ENCODE results near the gene TMEM116.

GRCh38 chr12:111997300-111997699 lies 15.7 kb downstream of the TMEM116 start:
- TF ChIP-seq CEBPB (IDR thresholded peaks at IDR 0.05; ENCODE audit: low read depth, low read length): no peak
- TF ChIP-seq MAFK (IDR thresholded peaks at IDR 0.05; ENCODE audit: low read depth, low read length): no peak
- no peak for TF ChIP-seq POLR2A (IDR thresholded peaks at IDR 0.05; ENCODE audit: low read depth, low read length)
- no peak for TF ChIP-seq CTCF (conservative IDR thresholded peaks at IDR 0.05; ENCODE audit: low read depth, low read length)
- TF ChIP-seq USF2 (IDR thresholded peaks at IDR 0.05; ENCODE audit: low read depth, low read length): no peak
- TF ChIP-seq RFX5 (IDR thresholded peaks at IDR 0.05; ENCODE audit: low read depth, low read length): no peak
- TF ChIP-seq RCOR1 (IDR thresholded peaks at IDR 0.05; ENCODE audit: insufficient replicate concordance, low read length): no peak
- no peak for TF ChIP-seq SMC3 (IDR thresholded peaks at IDR 0.05; ENCODE audit: low read depth, low read length)
- no peak for TF ChIP-seq RAD21 (IDR thresholded peaks at IDR 0.05; ENCODE audit: low read length)
- TF ChIP-seq BHLHE40 (IDR thresholded peaks at IDR 0.05; ENCODE audit: low read depth, low read length): no peak
- TF ChIP-seq MAZ (IDR thresholded peaks at IDR 0.05; ENCODE audit: borderline replicate concordance, low read depth, low read length): no peak
- no peak for TF ChIP-seq FOS (IDR thresholded peaks at IDR 0.05; ENCODE audit: low read depth, low read length)
- no peak for TF ChIP-seq MXI1 (IDR thresholded peaks at IDR 0.05; ENCODE audit: borderline replicate concordance, low read depth, low read length)
